ENCODE results near the gene CAT.

Gene CAT

DNA sequence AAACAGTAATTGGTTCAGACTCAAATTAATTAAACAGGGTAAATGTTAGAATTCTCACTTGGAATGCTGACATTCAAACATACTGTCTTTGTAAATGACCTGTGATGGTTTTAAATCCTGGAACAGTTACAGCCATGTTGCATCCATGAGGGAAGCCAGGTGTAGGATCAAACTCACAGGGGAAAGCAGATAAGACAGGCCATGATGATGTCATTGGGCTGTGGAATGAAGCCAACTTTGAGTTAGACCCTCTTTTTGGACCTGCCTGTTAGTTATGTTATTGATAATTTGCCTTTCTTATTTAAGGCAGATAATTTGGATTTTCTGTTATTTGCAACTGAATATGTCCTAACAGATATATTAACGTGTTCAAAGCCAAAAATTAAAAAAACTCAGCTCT is 41.6 kb upstream of the CAT start:
- H3K79me2 ChIP-seq (ENCODE audit: insufficient read depth, low read length): no peaks in the 10 kb centered on the region
- H3K4me1 ChIP-seq (ENCODE audit: insufficient read depth, low read length, poor library complexity, severe bottlenecking): no peaks in the 10 kb centered on the region
- H3F3A ChIP-seq (ENCODE audit: low read depth): no peaks in the 10 kb centered on the region
- no peak for TF ChIP-seq EZH2phosphoT487 (IDR thresholded peaks at IDR 0.05; ENCODE audit: borderline replicate concordance)
- TF ChIP-seq, protein P1, sequence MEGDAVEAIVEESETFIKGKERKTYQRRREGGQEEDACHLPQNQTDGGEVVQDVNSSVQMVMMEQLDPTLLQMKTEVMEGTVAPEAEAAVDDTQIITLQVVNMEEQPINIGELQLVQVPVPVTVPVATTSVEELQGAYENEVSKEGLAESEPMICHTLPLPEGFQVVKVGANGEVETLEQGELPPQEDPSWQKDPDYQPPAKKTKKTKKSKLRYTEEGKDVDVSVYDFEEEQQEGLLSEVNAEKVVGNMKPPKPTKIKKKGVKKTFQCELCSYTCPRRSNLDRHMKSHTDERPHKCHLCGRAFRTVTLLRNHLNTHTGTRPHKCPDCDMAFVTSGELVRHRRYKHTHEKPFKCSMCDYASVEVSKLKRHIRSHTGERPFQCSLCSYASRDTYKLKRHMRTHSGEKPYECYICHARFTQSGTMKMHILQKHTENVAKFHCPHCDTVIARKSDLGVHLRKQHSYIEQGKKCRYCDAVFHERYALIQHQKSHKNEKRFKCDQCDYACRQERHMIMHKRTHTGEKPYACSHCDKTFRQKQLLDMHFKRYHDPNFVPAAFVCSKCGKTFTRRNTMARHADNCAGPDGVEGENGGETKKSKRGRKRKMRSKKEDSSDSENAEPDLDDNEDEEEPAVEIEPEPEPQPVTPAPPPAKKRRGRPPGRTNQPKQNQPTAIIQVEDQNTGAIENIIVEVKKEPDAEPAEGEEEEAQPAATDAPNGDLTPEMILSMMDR (conservative IDR thresholded peaks at IDR 0.05; ENCODE audit: low read length): no peak
- no peaks in the 10 kb centered on the region for H3K36me3 ChIP-seq (ENCODE audit: insufficient read depth, low read length)
- H3K4me2 ChIP-seq (ENCODE audit: low read depth, low read length, poor library complexity, severe bottlenecking): no peak overlapping the region
- no peak overlapping the region for H3K9ac ChIP-seq (ENCODE audit: low read depth, low read length, poor library complexity, severe bottlenecking)
- H3K9me3 ChIP-seq (ENCODE audit: insufficient read depth, low read depth, low read length): peaks cover 22% of the 10 kb centered on the region; the same call in 1 of the 2 replicates
- H3K27me3 ChIP-seq (ENCODE audit: insufficient read depth, low read length, poor library complexity, severe bottlenecking): no peaks in the 10 kb centered on the region
- no peak overlapping the region for H3K4me3 ChIP-seq (ENCODE audit: low read length, poor library complexity, severe bottlenecking)
- H4K20me1 ChIP-seq (ENCODE audit: insufficient read depth, low read length, poor library complexity, severe bottlenecking): no peaks in the 10 kb centered on the region
- H2AFZ ChIP-seq (ENCODE audit: low read length): no peak overlapping the region
- no peaks in the 10 kb centered on the region for H3K9me2 ChIP-seq (replicated peaks; ENCODE audit: low read depth, low read length)

DNA sequence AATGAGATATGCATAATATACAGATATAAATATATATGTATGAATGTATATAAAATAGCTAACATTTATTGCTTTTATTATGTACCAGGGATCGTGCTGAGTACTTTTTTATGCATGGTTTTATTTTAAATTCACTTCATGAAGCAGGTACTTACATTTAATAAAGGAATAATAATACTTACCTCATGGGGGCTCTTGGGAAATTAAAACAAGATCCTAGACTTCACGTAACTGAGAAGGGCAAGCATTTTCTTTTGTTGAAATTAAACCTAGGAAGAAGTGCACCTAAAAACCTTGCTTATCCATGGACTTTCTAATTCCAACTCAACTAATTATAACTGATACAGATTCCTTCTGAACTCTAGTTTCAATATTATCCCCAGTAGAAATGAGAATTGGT is 40.9 kb upstream of the CAT start:
- Histone ChIP-seq H3K36me3 (ENCODE audit: insufficient read depth, low read length) (no peaks in the 10 kb centered on the region), H3K4me3 (ENCODE audit: low read length, poor library complexity, severe bottlenecking) (no peak overlapping the region), H3K9ac (ENCODE audit: low read depth, low read length, poor library complexity, severe bottlenecking) (no peak overlapping the region), H3K4me2 (ENCODE audit: low read depth, low read length, poor library complexity, severe bottlenecking) (no peak overlapping the region), H3F3A (ENCODE audit: low read depth) (no peaks in the 10 kb centered on the region), H3K27me3 (ENCODE audit: insufficient read depth, low read length, poor library complexity, severe bottlenecking) (no peaks in the 10 kb centered on the region), H3K79me2 (ENCODE audit: insufficient read depth, low read length) (no peaks in the 10 kb centered on the region), H3K9me2 (replicated peaks; ENCODE audit: low read depth, low read length) (no peaks in the 10 kb centered on the region), H3K9me3 (ENCODE audit: insufficient read depth, low read depth, low read length) (peaks cover 20% of the 10 kb centered on the region; the same call in 1 of the 2 replicates), H2AFZ (ENCODE audit: low read length) (no peak overlapping the region), H3K4me1 (ENCODE audit: insufficient read depth, low read length, poor library complexity, severe bottlenecking) (no peaks in the 10 kb centered on the region), H4K20me1 (ENCODE audit: insufficient read depth, low read length, poor library complexity, severe bottlenecking) (no peaks in the 10 kb centered on the region)
- no peak for TF ChIP-seq EZH2phosphoT487 (IDR thresholded peaks at IDR 0.05; ENCODE audit: borderline replicate concordance)
- TF ChIP-seq, protein P1 (conservative IDR thresholded peaks at IDR 0.05; ENCODE audit: low read length): no peak

DNA sequence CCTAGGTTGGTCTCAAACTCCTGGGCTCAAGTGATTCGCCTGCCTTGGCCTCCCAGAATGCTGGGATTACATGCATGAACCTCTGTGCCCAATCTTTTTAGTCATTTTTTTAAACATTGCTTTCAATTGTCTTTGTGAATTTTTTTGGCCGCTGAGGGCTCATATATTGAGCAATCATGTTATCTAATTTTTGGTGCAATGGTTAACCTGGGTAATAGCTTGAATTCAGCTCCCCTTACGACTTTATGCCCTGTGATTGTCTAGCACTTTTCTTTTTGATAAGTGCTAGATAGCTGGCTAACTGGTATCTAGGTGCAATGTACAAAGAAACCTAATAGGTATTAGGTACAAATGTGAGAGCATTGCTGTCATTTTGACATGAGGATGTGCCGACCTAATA is 35.3 kb upstream of the CAT start:
- Histone ChIP-seq H3K4me2 (ENCODE audit: low read depth, low read length, poor library complexity, severe bottlenecking) (no peak overlapping the region), H3K36me3 (ENCODE audit: insufficient read depth, low read length) (no peaks in the 10 kb centered on the region), H3K9me2 (replicated peaks; ENCODE audit: low read depth, low read length) (no peaks in the 10 kb centered on the region), H4K20me1 (ENCODE audit: insufficient read depth, low read length, poor library complexity, severe bottlenecking) (no peaks in the 10 kb centered on the region), H3K4me3 (ENCODE audit: low read length, poor library complexity, severe bottlenecking) (no peak overlapping the region), H3K4me1 (ENCODE audit: insufficient read depth, low read length, poor library complexity, severe bottlenecking) (no peaks in the 10 kb centered on the region), H3K27me3 (ENCODE audit: insufficient read depth, low read length, poor library complexity, severe bottlenecking) (no peaks in the 10 kb centered on the region), H3K79me2 (ENCODE audit: insufficient read depth, low read length) (no peaks in the 10 kb centered on the region), H3K9ac (ENCODE audit: low read depth, low read length, poor library complexity, severe bottlenecking) (no peak overlapping the region), H3K9me3 (ENCODE audit: insufficient read depth, low read depth, low read length) (peaks cover 8% of the 10 kb centered on the region; the same call in 1 of the 2 replicates), H2AFZ (ENCODE audit: low read length) (no peak overlapping the region), H3F3A (ENCODE audit: low read depth) (no peaks in the 10 kb centered on the region)
- TF ChIP-seq, protein P1 (conservative IDR thresholded peaks at IDR 0.05; ENCODE audit: low read length): no peak
- TF ChIP-seq EZH2phosphoT487 (IDR thresholded peaks at IDR 0.05; ENCODE audit: borderline replicate concordance): no peak
